Gastroesophageal sphincter (tissue), 3 donors: ENCODE results near the gene GAD2.

Experiments used
- EP300 ChIP-seq: sonication (generic); formaldehyde crosslinking; IDR thresholded peaks from one replicate; pipeline ENCODE4 v1.6.1; 2017; ENCODE audit warnings: antibody characterized with exemption, mild to moderate bottlenecking
- POLR2A ChIP-seq, 2 donors: fragments of 450-650 bp; IDR thresholded peaks; one replicate each; pipeline ENCODE4 v1.6.1; 2017; ENCODE audit warnings: antibody characterized with exemption in 2 of 2, mild to moderate bottlenecking in 2 of 2, moderate library complexity in 1 of 2
- POLR2AphosphoS5 ChIP-seq: sonication (generic); formaldehyde crosslinking; IDR thresholded peaks from one replicate; pipeline ENCODE4 v1.6.1; 2017; ENCODE audit warnings: antibody characterized with exemption
- TF ChIP-seq, protein P1 (sequence below), 4 experiments: fragments of 200-600 bp in 2 of 4; fragments of 450-650 bp in 2 of 4; sonication (generic) in 1 of 4; IDR thresholded peaks; one replicate each; pipeline ENCODE4 v1.5.1; 2017 to 2019; ENCODE audit warnings: antibody characterized with exemption in 4 of 4, mild to moderate bottlenecking in 2 of 4, moderate library complexity in 2 of 4

DNA sequence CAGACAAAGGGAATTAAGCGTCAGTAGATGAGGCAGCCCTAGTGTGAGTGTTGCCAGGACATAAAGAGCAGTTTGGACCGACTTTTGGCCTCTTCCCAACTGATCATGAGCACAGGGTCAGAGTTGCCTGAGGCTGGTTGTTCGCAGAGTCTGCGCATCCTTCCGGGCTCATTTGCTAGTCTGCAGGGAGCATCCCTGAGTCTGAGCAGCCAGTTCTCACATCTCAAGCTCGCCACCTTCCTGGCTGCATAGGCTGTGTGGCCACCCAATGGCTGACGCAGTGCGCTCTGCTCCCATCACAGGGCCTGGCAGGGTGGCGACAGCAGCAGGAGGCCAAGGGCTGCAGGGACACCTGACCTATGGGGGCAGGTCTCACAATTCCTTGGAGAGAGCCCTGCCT is 5.0 kb downstream of the GAD2 start:
- no peak for TF ChIP-seq POLR2A (IDR thresholded peaks at IDR 0.05)
- TF ChIP-seq, protein P1, sequence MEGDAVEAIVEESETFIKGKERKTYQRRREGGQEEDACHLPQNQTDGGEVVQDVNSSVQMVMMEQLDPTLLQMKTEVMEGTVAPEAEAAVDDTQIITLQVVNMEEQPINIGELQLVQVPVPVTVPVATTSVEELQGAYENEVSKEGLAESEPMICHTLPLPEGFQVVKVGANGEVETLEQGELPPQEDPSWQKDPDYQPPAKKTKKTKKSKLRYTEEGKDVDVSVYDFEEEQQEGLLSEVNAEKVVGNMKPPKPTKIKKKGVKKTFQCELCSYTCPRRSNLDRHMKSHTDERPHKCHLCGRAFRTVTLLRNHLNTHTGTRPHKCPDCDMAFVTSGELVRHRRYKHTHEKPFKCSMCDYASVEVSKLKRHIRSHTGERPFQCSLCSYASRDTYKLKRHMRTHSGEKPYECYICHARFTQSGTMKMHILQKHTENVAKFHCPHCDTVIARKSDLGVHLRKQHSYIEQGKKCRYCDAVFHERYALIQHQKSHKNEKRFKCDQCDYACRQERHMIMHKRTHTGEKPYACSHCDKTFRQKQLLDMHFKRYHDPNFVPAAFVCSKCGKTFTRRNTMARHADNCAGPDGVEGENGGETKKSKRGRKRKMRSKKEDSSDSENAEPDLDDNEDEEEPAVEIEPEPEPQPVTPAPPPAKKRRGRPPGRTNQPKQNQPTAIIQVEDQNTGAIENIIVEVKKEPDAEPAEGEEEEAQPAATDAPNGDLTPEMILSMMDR (IDR thresholded peaks at IDR 0.05), result no peak
- no peak for TF ChIP-seq EP300
- TF ChIP-seq POLR2AphosphoS5, result no peak
